Activated naive CD4-positive, alpha-beta T cell treated with anti-CD3 and anti-CD28 coated beads, Interleukin-2, amount 50 U/mL, for 24 hours (primary cell): Measurements from ENCODE around the gene LAMB4.

Experiments
- H3K27ac Mint-ChIP-seq: one replicate; pipeline ENCODE4 v1.8.0; 2021; ENCODE audit warnings: mild to moderate bottlenecking, mixed read lengths
- H3K27me3 Mint-ChIP-seq: one replicate; pipeline ENCODE4 v1.8.0; 2021; ENCODE audit warnings: mixed read lengths
- H3K36me3 Mint-ChIP-seq: one replicate; pipeline ENCODE4 v1.8.0; 2021; ENCODE audit warnings: mixed read lengths
- H3K4me1 Mint-ChIP-seq: one replicate; pipeline ENCODE4 v1.8.0; 2021; ENCODE audit warnings: mixed read lengths
- H3K4me3 Mint-ChIP-seq: one replicate; pipeline ENCODE4 v1.8.0; 2021; ENCODE audit warnings: mild to moderate bottlenecking, mixed read lengths
- H3K9me3 Mint-ChIP-seq: one replicate; pipeline ENCODE4 v1.8.0; 2021; ENCODE audit warnings: mixed read lengths

LAMB4 gene

GRCh38 chr7:108059526-108059925 is 70.6 kb downstream of the LAMB4 start:
- Mint-ChIP-seq H3K27ac (no peak overlapping the region), H3K36me3 (no peaks in the 10 kb centered on the region), H3K27me3 (peaks cover 3% of the 10 kb centered on the region), H3K9me3 (no peaks in the 10 kb centered on the region), H3K4me3 (no peak overlapping the region), H3K4me1 (no peaks in the 10 kb centered on the region)

- no peaks in the 10 kb centered on the region for H3K36me3 Mint-ChIP-seq
- H3K4me1 Mint-ChIP-seq = no peaks in the 10 kb centered on the region
- H3K27me3 Mint-ChIP-seq = peaks cover 3% of the 10 kb centered on the region
- no peak overlapping the region for H3K27ac Mint-ChIP-seq
- H3K4me3 Mint-ChIP-seq = no peak overlapping the region
- no peaks in the 10 kb centered on the region for H3K9me3 Mint-ChIP-seq
Observed at GRCh38 chr7:108057951-108058481, 72.1 kb downstream of the LAMB4 start.

- H3K4me3 Mint-ChIP-seq = no peak overlapping the region
- H3K27ac Mint-ChIP-seq = no peak overlapping the region
- no peaks in the 10 kb centered on the region for H3K9me3 Mint-ChIP-seq
- peaks cover 6% of the 10 kb centered on the region for H3K27me3 Mint-ChIP-seq
- H3K36me3 Mint-ChIP-seq = no peaks in the 10 kb centered on the region
- H3K4me1 Mint-ChIP-seq = no peaks in the 10 kb centered on the region
Observed at GRCh38 chr7:108055611-108056021, 74.5 kb downstream of the LAMB4 start.

- H3K4me3 Mint-ChIP-seq = no peak overlapping the region
- no peaks in the 10 kb centered on the region for H3K9me3 Mint-ChIP-seq
- no peak overlapping the region for H3K27ac Mint-ChIP-seq
- H3K27me3 Mint-ChIP-seq = peaks cover 6% of the 10 kb centered on the region
- no peaks in the 10 kb centered on the region for H3K36me3 Mint-ChIP-seq
- no peaks in the 10 kb centered on the region for H3K4me1 Mint-ChIP-seq
Observed at GRCh38 chr7:108054537-108054936, 75.6 kb downstream of the LAMB4 start.

- Mint-ChIP-seq H3K36me3 (no peaks in the 10 kb centered on the region), H3K27ac (no peak overlapping the region), H3K4me1 (no peaks in the 10 kb centered on the region), H3K4me3 (no peak overlapping the region), H3K9me3 (no peaks in the 10 kb centered on the region), H3K27me3 (peaks cover 3% of the 10 kb centered on the region)
Observed at GRCh38 chr7:108053250-108053649, 76.9 kb downstream of the LAMB4 start.

GRCh38 chr7:108051454-108051853 is 78.7 kb downstream of the LAMB4 start:
- Mint-ChIP-seq H3K27ac (no peak overlapping the region), H3K27me3 (peaks cover 3% of the 10 kb centered on the region), H3K9me3 (no peaks in the 10 kb centered on the region), H3K36me3 (no peaks in the 10 kb centered on the region), H3K4me1 (no peaks in the 10 kb centered on the region), H3K4me3 (no peak overlapping the region)

GRCh38 chr7:108049962-108050361 is 80.2 kb downstream of the LAMB4 start:
- H3K4me3 Mint-ChIP-seq = no peak overlapping the region
- peaks cover 3% of the 10 kb centered on the region for H3K27me3 Mint-ChIP-seq
- no peaks in the 10 kb centered on the region for H3K4me1 Mint-ChIP-seq
- no peaks in the 10 kb centered on the region for H3K36me3 Mint-ChIP-seq
- no peaks in the 10 kb centered on the region for H3K9me3 Mint-ChIP-seq
- H3K27ac Mint-ChIP-seq = no peak overlapping the region

- Mint-ChIP-seq H3K27me3 (peaks cover 5% of the 10 kb centered on the region), H3K4me1 (no peaks in the 10 kb centered on the region), H3K36me3 (no peaks in the 10 kb centered on the region), H3K4me3 (no peak overlapping the region), H3K27ac (no peak overlapping the region), H3K9me3 (no peaks in the 10 kb centered on the region)
Observed at GRCh38 chr7:108048422-108048821, 81.7 kb downstream of the LAMB4 start.

- Mint-ChIP-seq H3K27ac (no peak overlapping the region), H3K4me3 (no peak overlapping the region), H3K27me3 (peaks cover 2% of the 10 kb centered on the region), H3K36me3 (no peaks in the 10 kb centered on the region), H3K9me3 (no peaks in the 10 kb centered on the region), H3K4me1 (no peaks in the 10 kb centered on the region)
Observed at GRCh38 chr7:108046952-108047506, 83.1 kb downstream of the LAMB4 start.

- Mint-ChIP-seq H3K4me3 (no peak overlapping the region), H3K36me3 (no peaks in the 10 kb centered on the region), H3K27me3 (peaks cover 4% of the 10 kb centered on the region), H3K4me1 (no peaks in the 10 kb centered on the region), H3K9me3 (no peaks in the 10 kb centered on the region), H3K27ac (no peak overlapping the region)
Observed at GRCh38 chr7:108045669-108046068, 84.5 kb downstream of the LAMB4 start.

- no peaks in the 10 kb centered on the region for H3K36me3 Mint-ChIP-seq
- H3K4me3 Mint-ChIP-seq = no peak overlapping the region
- no peaks in the 10 kb centered on the region for H3K9me3 Mint-ChIP-seq
- peaks cover 4% of the 10 kb centered on the region for H3K27me3 Mint-ChIP-seq
- H3K4me1 Mint-ChIP-seq = no peaks in the 10 kb centered on the region
- no peak overlapping the region for H3K27ac Mint-ChIP-seq
Observed at GRCh38 chr7:108045154-108045553, 85.0 kb downstream of the LAMB4 start.

GRCh38 chr7:108044345-108044744 is 85.8 kb downstream of the LAMB4 start:
- no peak overlapping the region for H3K4me3 Mint-ChIP-seq
- H3K36me3 Mint-ChIP-seq = no peaks in the 10 kb centered on the region
- no peaks in the 10 kb centered on the region for H3K9me3 Mint-ChIP-seq
- H3K27ac Mint-ChIP-seq = no peak overlapping the region
- no peaks in the 10 kb centered on the region for H3K4me1 Mint-ChIP-seq
- peaks cover 4% of the 10 kb centered on the region for H3K27me3 Mint-ChIP-seq

- Mint-ChIP-seq H3K4me1 (no peaks in the 10 kb centered on the region), H3K4me3 (no peak overlapping the region), H3K27me3 (peaks cover 4% of the 10 kb centered on the region), H3K9me3 (no peaks in the 10 kb centered on the region), H3K27ac (no peak overlapping the region), H3K36me3 (no peaks in the 10 kb centered on the region)
Observed at GRCh38 chr7:108038986-108039385, 91.2 kb downstream of the LAMB4 start.

GRCh38 chr7:108037741-108038140 is 92.4 kb downstream of the LAMB4 start:
- Mint-ChIP-seq H3K27me3 (peaks cover 4% of the 10 kb centered on the region), H3K27ac (no peak overlapping the region), H3K36me3 (no peaks in the 10 kb centered on the region), H3K9me3 (no peaks in the 10 kb centered on the region), H3K4me1 (no peaks in the 10 kb centered on the region), H3K4me3 (no peak overlapping the region)

- Mint-ChIP-seq H3K27ac (no peak overlapping the region), H3K27me3 (peaks cover 4% of the 10 kb centered on the region)
Observed at GRCh38 chr7:108037140-108037539, 93.0 kb downstream of the LAMB4 start.

GRCh38 chr7:108034586-108034985 is 95.6 kb downstream of the LAMB4 start:
- Mint-ChIP-seq H3K27ac (no peak overlapping the region), H3K9me3 (no peaks in the 10 kb centered on the region), H3K27me3 (peaks cover 3% of the 10 kb centered on the region), H3K4me1 (no peaks in the 10 kb centered on the region), H3K36me3 (no peaks in the 10 kb centered on the region), H3K4me3 (no peak overlapping the region)

More at GRCh38 chr7:108037140-108037539, 93.0 kb downstream of the LAMB4 start:
- no peak overlapping the region for H3K4me3 Mint-ChIP-seq
- H3K4me1 Mint-ChIP-seq = no peaks in the 10 kb centered on the region
- no peaks in the 10 kb centered on the region for H3K36me3 Mint-ChIP-seq
- H3K9me3 Mint-ChIP-seq = no peaks in the 10 kb centered on the region
